RWPE1 (cell line): ENCODE results near the gene CLSTN2.

Experiments
- CTCF ChIA-PET: fragments of 350-600 bp; sonication (Branson Sonifier 250); formaldehyde crosslinking; extraction: SDS; loops from one replicate; lab custom pipeline; 2021; lab: Yijun Ruan, JAX
- POLR2A ChIA-PET: fragments of 400-600 bp; formaldehyde crosslinking; extraction: SDS; loops from one replicate; lab custom pipeline; 2020; ENCODE audit warnings: antibody characterized with exemption; ENCODE audit not compliant: low non-redundant PET; lab: Yijun Ruan, JAX
- DNase-seq: peaks from one replicate; pipeline ENCODE4 v3.0.0; 2012; ENCODE audit warnings: low spot score
- H3K27ac ChIP-seq: fragments of 450-650 bp; 2 replicates; pipeline ENCODE4 v1.5.1; 2017
- CTCF ChIP-seq: fragments of 450-650 bp; conservative IDR thresholded peaks from 2 replicates; pipeline ENCODE4 v1.5.1; 2017; ENCODE audit warnings: low read depth, mild to moderate bottlenecking

Gene CLSTN2

GRCh38 chr3:140006331-140006730 lies 71.3 kb downstream of the CLSTN2 start:
- CTCF ChIA-PET, result no interaction called here
- TF ChIP-seq CTCF, result no peak
- POLR2A ChIA-PET, result no interaction called here
- no peak overlapping the region for H3K27ac ChIP-seq
- DNase-seq, result no peak

DNA sequence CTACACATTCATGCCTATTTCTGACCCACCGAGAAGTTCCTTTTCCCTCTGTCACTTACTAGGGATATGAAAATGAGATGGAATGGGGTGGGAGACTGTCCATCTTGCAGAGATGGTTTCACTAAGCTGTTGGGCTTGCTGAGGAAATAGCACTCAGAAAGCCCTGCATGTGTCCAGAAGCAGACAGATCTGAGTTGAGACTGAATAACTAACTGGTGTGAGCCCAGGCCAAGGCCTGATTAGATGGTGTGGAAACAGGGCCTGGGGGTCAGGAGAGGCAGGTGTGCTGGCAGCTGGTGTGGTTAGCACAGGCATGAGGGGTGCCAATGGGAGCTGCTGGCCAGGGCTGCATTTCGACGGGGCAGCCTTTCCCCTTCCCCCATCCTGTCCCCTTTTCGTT lies 72.1 kb downstream of the CLSTN2 start:
- ChIA-PET POLR2A (no interaction called here), CTCF (no interaction called here)
- TF ChIP-seq CTCF, result no peak
- H3K27ac ChIP-seq, result no peak overlapping the region
- DNase-seq, result no peak

- POLR2A ChIA-PET, result no interaction called here
- CTCF ChIA-PET, result interaction anchor here (0.6 to 0.7 kb wide), 2 partner anchors 72 to 208 kb away, joined by 3 to 4 read pairs; no protein-coding TSS in a partner anchor
- no peak for DNase-seq
- H3K27ac ChIP-seq, result no peak overlapping the region
- no peak for TF ChIP-seq CTCF
Observed at GRCh38 chr3:140007911-140008869, 73.2 kb downstream of the CLSTN2 start.

DNA sequence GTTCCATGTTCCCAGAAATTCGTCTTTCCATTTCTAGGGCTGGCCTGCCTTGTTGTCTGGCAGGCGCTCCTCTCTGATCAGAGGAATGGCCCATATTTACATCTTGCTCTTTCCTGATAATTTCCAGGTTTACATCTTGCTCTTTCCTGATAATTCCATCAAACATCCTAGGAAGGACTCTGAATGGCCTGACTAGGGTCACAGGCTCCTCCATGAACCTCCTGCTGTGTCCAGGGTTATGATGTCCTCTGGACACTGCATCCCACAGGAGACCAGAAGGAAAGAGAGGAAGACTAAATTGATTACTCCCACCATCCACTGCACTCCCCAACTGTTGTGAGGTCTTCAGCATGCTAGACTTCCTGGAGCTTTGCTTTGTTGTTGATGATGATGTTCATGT lies 75.4 kb downstream of the CLSTN2 start:
- POLR2A ChIA-PET, result no interaction called here
- DNase-seq, result no peak
- CTCF ChIA-PET, result no interaction called here
- no peak for TF ChIP-seq CTCF
- no peak overlapping the region for H3K27ac ChIP-seq

DNA sequence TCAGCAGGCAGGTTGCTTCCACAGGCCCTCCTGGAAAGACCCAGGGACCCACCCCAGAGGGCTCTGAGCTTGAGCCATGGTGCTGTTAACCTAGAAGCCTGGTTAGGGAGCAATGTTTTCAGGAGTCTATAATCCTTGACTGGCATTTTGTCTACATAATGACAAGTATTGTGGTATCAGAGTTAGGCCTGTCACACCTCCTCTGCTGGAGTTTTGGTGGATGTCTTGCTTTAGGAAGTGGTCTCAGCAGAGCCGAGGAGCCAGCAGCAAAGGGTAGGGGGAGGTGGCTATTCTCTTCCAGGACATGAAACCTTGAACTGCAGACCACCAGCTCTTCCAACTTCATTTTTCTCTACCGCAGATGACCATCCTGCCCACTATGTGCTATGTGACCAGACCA lies 76.1 kb downstream of the CLSTN2 start:
- CTCF ChIA-PET, result no interaction called here
- no peak overlapping the region for H3K27ac ChIP-seq
- no peak for TF ChIP-seq CTCF
- POLR2A ChIA-PET, result no interaction called here
- no peak for DNase-seq

DNA sequence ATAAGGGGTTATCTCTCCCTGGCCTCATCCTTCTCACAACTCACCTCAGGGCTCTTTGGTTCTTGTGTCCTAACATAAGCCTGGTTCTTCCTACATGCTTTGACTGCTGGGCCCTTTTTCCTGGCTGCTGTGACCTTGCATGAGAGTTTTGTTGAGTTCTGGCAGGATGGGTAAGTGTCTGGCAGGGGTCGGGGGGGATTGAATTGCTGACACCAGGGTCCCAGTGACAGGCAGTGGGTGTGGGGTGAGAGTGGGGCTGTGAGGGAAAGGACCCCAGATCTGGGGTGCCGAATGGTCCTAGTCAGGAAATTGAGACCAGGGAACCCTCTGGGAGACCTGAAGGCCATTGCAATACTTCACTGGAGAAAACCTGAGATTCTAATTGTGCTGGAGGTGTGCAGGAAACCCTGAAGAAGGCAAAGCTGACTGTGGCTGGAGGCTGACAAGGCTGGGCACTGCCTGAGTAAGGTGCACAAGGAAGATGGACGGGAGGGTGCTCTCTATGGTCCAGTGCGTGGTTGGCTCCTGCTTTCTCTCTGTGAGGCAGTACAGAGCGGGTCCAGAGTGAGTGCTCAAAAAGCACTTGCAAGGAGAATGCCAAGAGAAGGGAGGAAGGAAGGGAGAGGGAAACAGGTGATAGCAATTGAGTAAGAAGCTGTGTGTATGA lies 76.8 kb downstream of the CLSTN2 start:
- no peak for DNase-seq
- CTCF ChIA-PET, result no interaction called here
- POLR2A ChIA-PET, result no interaction called here
- no peak overlapping the region for H3K27ac ChIP-seq
- TF ChIP-seq CTCF, result no peak
